HG02798 (cell line): ENCODE data around the gene RAB10.
"Not testable (repeated sequence)": the region's sequence is repeated elsewhere in the genome, so short reads cannot be mapped to it uniquely, and the experiment has no call there.

ENCODE experiments used
- ATAC-seq: cut with Tn5 transposase; IDR thresholded peaks from one replicate; pipeline ENCODE4 v1.9.1; 2021; ENCODE audit warnings: mild to moderate bottlenecking; ENCODE audit not compliant: unreplicated experiment, poor library complexity

Gene RAB10

DNA sequence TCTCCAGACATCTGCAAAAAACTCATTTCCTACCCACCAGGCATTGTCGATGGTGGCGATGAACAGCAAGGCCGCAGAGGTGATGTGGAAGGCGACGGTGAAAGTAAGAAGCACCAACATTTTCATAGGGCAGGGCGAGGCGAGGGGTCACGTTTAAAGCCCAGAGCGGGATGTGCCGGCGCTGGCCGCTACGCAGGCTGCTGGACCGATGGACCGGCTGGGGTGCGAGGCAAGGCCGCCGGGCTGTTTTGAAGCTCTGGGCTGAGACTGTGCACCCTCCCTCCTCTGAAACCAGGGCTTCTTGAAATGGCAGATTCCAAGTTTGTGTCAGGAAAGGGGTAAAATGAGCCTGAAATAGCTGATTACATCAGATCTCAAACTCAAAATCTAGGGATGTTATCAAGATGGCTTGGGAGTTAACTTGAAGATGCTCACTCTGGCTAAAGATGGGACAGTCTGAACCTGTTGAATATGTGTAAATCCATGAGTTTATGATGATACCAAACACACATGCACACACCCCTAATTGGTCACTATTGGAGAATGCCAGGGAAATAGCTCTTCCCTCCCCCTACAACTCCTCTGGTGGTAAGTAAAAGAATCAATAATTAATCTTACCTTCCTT is 107.4 kb downstream of the RAB10 start:
- no peak for ATAC-seq

- ATAC-seq = no peak
Observed at GRCh38 chr2:26144031-26144430, 110.1 kb downstream of the RAB10 start.

- ATAC-seq = no peak
Observed at GRCh38 chr2:26144953-26145680, 111.2 kb downstream of the RAB10 start.

DNA sequence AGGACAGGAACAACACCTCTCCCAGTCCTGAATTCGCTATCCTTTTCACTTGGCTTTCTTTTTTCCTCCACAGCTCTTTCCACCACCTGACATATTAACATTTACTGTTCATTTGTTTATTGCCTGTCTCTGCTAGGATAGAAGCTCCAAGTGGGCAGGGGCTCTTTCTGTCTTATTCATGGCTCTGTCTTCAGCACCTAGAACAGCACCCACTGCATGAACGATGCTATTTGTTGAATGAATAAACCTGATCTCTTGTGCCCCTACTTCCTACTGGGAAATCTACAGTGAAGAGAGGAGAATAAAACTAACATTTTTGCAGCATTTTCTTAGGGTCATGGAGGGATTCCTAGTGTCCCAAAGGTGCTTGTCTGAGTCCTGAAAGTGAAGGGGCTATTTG is 114.6 kb downstream of the RAB10 start:
- no peak for ATAC-seq

DNA sequence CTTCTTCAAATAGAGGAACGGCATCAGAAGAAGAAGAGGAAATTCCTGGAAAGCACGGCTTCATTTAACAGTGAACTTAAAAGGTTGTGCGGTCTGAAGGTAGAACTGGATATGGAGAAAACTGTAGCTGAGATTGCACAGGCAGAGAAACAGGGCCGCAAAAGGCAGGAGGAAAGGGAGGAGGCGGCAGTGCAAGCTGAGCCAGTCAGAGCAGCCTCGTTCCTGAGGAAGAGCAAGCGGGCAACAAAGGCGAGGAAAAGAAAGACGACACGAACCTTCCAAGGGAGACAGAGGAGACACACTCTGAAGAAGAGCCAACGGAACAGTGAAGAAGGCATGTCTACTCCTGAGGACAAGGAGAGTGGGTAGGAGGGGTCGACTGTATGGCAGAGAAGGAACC is 116.4 kb downstream of the RAB10 start:
- ATAC-seq = no peak

GRCh38 chr2:26157580-26157979 is 123.7 kb downstream of the RAB10 start:
- no peak for ATAC-seq

DNA sequence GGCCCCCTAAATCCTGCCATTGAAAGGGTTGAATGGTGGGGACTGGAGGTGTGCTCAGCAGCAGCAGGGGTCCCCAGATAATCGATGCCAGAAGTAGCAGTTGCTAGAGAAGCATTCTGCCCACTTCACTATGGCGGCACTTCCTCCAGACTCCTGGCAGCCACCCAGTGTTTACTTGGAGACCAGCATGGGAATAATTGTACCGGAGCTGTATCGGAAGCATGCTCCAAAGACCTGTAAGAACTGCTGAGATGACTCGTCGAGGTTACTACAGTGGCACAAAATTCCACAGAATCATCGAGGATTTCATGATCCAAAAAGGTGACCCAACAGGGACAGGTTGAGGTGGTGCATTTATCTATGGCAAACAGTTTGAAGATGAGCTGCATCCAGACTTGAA is 128.0 kb downstream of the RAB10 start:
- no peak for ATAC-seq

DNA sequence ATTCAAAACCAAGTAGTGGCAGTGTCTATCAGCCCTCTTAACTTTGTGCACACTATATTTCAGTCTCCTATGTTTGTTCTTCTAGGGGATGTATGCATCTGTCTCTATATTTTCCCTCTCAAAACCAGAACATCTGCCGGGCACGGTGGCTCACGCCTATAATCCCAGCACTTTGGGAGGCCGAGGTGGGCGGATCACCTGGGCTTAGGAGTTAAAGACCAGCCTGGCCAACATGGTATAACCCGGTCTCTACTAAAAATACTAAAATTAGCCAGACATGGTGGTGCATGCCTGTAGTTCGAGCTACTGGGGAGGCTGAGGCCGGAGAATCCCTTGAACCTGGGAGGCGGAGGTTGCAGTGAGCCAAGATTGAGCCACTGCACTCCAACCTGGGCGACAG is 129.1 kb downstream of the RAB10 start:
- ATAC-seq = no peak

DNA sequence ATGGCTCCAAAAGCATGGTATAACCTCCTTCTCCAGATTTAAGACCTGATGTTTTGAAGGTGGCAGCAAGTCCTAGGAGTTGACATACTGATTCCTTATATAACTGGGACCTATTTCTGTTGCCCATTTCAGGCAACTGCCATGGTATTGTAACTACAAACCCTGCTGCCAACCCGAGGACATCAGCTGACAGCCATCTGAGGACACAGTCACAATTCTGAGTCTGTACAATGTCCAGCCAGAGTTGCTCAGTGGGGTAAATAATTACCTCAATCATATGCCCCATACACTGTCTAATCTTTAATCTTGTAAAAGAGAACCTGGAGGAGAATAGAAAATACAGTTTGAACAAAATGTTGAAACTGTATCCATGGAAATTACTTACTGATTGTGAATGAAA is 130.3 kb downstream of the RAB10 start:
- no peak for ATAC-seq

DNA sequence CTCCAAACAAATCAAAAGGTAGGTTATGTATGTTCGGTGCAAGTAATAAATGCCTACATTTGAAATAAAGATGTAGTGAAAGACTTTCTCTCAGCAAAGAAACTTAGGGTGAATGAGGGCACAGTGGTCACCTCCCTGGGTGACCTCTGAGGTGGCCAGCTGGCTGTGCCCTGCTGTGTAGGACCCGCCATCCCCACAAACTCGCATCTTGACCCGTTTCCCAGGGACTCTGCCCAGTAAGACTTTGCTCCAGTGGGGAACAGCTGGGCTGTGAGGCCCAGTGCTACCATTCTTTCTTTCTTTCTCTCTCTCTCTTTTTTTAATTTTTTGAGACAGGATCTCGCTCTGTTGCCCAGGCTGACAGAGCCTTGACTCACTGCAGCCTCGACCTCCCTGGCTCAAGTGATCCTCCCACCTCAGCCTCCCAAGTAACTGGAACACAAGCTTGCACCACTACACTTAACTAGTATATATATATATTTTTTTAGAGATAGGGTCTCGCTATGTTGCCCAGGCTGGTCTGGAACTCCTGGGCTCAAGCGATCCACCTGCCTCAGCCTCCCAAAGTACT is 130.8 kb downstream of the RAB10 start:
- ATAC-seq = no peak

GRCh38 chr2:26165403-26165802 is 131.5 kb downstream of the RAB10 start:
- no peak for ATAC-seq

DNA sequence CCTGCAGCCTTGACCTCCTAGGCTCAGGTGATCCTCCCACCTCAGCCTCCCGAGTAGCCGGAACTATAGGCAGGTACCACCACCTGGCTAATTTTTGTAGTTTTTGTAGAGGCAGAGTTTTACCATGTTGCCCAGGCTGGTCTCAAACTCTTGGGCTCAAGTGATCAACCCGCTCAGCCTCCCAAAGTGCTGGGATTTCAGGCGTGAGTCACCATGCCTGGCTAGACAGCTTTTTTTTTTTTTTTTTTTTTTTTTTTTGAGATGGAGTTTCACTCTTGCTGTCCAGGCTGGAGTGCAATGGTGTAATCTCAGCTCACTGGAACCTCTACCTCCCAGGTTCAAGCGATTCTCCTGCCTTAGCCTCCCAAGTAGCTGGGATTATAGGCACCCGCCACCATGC is 132.7 kb downstream of the RAB10 start:
- not testable (repeated sequence) for ATAC-seq

- ATAC-seq = no peak
Observed at GRCh38 chr2:26168785-26169184, 134.9 kb downstream of the RAB10 start.

GRCh38 chr2:26169226-26169625 is 135.3 kb downstream of the RAB10 start:
- no peak for ATAC-seq

DNA sequence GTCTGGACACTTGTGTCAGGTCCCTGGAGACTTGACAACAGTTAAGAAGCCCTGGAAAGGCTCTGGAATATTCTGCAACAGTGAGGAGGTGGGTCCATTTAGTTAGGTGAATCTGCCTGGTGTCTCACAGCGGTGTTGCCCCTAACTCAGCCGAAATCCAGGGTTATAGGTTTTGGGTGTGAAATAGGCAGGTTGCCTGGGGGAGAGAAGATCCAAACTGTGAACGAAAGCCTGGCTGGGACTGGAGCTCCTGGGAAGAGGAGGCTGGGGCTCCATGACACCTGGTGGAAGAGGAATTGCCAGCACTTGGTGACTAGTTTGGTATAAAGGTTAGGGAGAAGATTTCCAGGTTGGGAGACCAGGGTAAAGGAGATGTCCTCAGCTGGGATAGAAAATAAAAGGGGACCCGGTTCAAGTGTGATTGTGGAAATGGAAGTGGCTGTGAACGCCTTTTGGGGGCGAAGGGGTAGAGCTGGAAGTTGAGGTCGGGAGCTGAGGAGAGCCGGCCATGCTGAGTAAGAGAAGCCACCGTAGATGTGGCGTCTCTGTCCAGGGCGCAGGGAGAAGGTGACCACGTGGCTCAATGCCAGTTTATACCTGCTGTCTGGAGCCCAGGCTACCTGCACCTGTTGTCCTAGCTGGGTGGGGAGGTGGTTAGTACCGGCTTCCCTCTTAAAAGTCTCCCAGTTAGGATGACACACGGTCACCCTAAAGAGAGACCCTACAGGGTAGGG is 136.0 kb downstream of the RAB10 start:
- ATAC-seq = no peak

GRCh38 chr2:26170795-26171194 is 136.9 kb downstream of the RAB10 start:
- no peak for ATAC-seq

DNA sequence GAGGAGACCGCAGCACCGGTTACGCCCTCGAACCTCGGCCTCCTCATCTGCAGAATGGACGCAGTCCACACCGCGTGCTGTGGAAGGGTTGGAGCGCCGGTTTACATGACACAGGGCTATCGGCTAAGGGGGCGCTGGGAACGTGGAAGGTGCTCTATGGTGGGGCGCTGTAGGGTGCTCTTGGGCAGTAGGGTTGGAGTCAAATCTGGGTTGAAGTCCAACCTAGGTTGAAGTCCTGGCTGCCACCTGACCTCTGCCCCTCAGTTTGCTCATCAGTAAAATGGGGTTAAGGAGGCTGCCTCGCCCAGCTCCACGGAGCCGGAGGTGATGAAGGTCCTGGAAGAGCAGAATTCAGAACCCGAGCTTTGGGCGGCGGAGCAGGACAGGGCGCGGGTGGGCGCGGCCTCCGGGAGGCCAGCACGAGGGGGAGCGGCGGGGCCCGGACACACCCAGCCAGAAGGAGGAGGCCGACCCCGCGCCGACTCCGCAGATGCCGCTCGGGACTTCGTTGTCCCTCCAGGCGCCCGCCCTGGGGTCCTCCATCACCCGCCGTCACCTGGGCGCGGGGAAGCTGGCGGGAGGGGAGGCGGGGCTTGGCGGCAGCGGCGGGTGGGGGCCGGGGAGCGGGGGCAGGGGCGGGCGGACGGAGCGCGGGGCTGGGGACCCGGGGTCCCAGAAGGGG is 138.4 kb downstream of the RAB10 start:
- ATAC-seq = no peak

DNA sequence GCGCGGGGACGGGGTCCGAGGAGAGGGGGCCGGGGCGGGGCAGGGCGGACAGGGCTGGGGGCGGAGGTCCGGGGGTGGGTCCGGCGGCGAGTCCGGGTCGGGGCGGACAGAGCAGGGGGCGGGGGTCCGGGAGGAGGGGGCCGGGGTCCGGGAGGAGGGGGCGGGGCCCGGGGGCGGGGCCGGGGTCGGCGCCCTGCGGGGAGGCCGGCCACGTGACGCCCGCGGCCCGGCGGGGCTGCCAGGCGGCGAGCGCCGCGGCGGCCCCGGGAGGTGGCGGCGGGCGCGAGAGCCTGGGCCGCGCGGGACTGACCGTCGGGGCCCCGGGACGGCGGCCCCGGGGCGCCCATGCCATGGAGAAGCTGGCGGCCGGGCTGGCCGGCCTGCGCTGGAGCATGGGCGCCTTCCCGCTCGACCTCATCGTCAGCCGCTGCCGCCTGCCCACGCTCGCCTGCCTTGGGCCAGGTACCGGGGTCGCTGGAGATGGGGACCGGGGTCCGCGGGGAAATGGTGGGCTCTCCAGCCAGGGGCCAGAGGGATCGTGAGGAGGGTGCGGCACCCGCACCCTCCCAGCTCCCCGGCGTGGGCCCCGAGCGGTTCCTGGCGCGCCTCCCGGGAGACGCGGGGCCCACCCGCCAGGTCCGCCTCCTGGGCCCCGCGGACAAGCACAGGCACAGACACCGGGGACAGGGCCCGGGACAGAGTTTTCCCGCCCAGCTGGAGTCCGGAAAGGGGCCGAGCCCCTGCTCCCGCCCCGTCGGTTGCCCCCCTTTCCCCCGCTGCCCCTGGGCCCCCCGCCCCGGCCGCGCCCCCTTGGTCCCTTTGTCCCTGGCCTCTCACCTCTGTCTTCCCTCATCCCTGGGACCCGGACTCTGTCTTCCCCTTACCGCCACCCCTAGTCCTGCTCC is 139.2 kb downstream of the RAB10 start, which contains the start of gene GAREM2:
TSS of gene GAREM2 (plus strand) at position 218 of the 905 bp plus-strand sequence. CDS start at position 351, 133 bp downstream.
- ATAC-seq = no peak

- ATAC-seq = no peak
Observed at GRCh38 chr2:26173776-26174482, 140.0 kb downstream of the RAB10 start.
